ENCODE measurements around the gene HIBADH. TPM values are rescaled to one million over a fixed set of nuclear protein-coding genes. Genes with fewer than 3 reads are reported as not detected.
A peak's percentile ranks its signal among the peaks of the same experiment; 100 is the strongest.
"Not testable (repeated sequence)": the region's sequence is repeated elsewhere in the genome, so short reads cannot be mapped to it uniquely, and the experiment has no call there.

Gene HIBADH
- total and polyA plus RNA-seq, 2 donors: 25.0 to 33.1 TPM

DNA sequence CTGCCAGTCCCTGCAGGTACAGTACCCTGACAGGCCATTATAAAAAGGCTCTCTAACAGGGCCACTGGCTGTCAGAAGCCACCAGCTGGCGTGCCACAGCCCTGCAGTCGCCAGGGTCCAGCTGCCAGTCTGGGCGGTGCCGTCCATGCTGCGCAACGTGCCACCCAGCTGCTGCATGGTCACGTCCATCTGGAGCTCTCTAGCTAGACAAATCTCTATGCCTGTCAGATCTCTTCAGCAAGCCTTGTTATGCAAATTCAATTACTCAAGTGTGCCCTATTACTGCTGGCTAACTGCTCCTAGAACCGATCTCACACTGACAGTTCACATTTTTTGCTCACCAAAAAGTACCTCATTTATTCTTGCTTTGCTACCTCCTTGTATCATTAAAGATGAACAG, 75.9 kb downstream of the HIBADH start:
- Histone ChIP-seq H3K9me3 (ENCODE audit: control insufficient read depth in 2 of 2, insufficient read depth in 1 of 2, low read length in 1 of 2) (no peaks in the 10 kb centered on the region), H3K27me3 (ENCODE audit: control insufficient read depth in 2 of 2, insufficient read depth in 1 of 2, low read length in 1 of 2) (no peaks in the 10 kb centered on the region), H3K27ac (ENCODE audit: low read depth in 1 of 2, low read length in 1 of 2) (no peak overlapping the region), H3K4me1 (ENCODE audit: control insufficient read depth in 2 of 2, insufficient read depth in 2 of 2, low read length in 2 of 2) (no peaks in the 10 kb centered on the region), H3K36me3 (ENCODE audit: control insufficient read depth in 2 of 2, insufficient read depth in 2 of 2, low read length in 1 of 2) (no peaks in the 10 kb centered on the region), H3K4me3 (ENCODE audit: low read length in 2 of 2) (no peak overlapping the region)
- DNase-seq (ENCODE audit: low read depth in 6 of 9, low spot score in 9 of 9): no peak
- 98% methylated on average over 8 of the region's 8 CpGs for WGBS

DNA sequence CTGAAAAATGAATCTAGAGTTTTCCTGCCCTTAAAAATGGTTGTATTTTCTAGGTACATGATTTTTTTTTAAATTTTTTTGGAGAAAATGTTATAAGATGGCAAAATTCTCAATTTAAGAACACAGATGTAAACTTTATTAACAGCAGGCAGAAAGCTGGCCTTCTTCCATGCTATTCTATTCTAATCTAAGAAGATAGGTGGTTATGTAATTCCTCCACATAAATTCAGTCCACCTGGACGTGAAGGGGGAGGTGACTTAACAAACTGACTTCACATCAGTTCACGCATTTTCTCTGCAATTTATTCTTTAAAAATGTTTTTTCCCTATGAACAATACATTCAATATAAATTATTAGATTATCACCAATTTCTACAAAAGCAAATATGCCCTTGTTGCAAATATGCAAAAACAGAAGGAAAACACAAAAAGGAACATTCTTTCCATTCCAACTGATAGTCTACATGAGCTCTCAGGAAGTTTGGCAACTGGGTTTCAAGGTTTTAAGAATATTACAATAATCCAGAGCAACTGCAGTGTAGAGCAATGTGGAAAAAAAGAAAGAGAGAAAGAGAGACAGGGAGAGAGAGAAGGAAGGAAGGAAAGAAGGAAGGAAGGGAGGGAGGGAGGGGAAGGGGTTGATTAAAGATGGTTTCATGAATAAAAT, 76.8 kb downstream of the HIBADH start:
- 45% methylated on average over 2 of the region's 2 CpGs for WGBS
- Histone ChIP-seq H3K27me3 (ENCODE audit: control insufficient read depth in 2 of 2, insufficient read depth in 1 of 2, low read length in 1 of 2) (no peaks in the 10 kb centered on the region), H3K4me3 (ENCODE audit: low read length in 2 of 2) (no peak overlapping the region), H3K4me1 (ENCODE audit: control insufficient read depth in 2 of 2, insufficient read depth in 2 of 2, low read length in 2 of 2) (no peaks in the 10 kb centered on the region), H3K27ac (ENCODE audit: low read depth in 1 of 2, low read length in 1 of 2) (no peak overlapping the region), H3K36me3 (ENCODE audit: control insufficient read depth in 2 of 2, insufficient read depth in 2 of 2, low read length in 1 of 2) (no peaks in the 10 kb centered on the region), H3K9me3 (ENCODE audit: control insufficient read depth in 2 of 2, insufficient read depth in 1 of 2, low read length in 1 of 2) (no peaks in the 10 kb centered on the region)
- no peak for DNase-seq (ENCODE audit: low read depth in 6 of 9, low spot score in 9 of 9)

DNA sequence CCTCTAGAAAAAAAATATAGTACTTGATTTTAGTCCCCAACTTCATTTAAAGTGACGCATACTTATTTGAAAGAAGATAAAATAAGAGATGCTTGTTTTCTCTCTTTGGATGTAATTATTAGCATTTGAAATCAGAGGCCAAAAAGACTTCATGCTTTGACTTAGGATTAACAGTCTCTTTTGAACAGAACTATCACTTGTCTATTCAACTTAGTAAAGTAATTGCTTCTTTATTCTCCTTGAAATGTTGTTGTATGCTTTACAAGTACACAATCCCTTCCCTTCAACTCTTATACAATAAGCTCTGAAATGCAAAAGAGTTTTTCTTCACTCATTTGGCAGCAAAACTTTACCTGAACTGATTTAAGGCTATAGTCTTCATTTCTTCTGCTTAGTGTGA, 80.8 kb downstream of the HIBADH start:
- Histone ChIP-seq H3K4me3 (ENCODE audit: low read length in 2 of 2) (no peak overlapping the region), H3K9me3 (ENCODE audit: control insufficient read depth in 2 of 2, insufficient read depth in 1 of 2, low read length in 1 of 2) (no peaks in the 10 kb centered on the region), H3K27me3 (ENCODE audit: control insufficient read depth in 2 of 2, insufficient read depth in 1 of 2, low read length in 1 of 2) (no peaks in the 10 kb centered on the region), H3K27ac (ENCODE audit: low read depth in 1 of 2, low read length in 1 of 2) (no peak overlapping the region), H3K4me1 (ENCODE audit: control insufficient read depth in 2 of 2, insufficient read depth in 2 of 2, low read length in 2 of 2) (no peaks in the 10 kb centered on the region), H3K36me3 (ENCODE audit: control insufficient read depth in 2 of 2, insufficient read depth in 2 of 2, low read length in 1 of 2) (no peaks in the 10 kb centered on the region)
- no peak for DNase-seq (ENCODE audit: low read depth in 6 of 9, low spot score in 9 of 9)
- WGBS: 100% methylated on average over 1 of the region's 1 CpG

DNA sequence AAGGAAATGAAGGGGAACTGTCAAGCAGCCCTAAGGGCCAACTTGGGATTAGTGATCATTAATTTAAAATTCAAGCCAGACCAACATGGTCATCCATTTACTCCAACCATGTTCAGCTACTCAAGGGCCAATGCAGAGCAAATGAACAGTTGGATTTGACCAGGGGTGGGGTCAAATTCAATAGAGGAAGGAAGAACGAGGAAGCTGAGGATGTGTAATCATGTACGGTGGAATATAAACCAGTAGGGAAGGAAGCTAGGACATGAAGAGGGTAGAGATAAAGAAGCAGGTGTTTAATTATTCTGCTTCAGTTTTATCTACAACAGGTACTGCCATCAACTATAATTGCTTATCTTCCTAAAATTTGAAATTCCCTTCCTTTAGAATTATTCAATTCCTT, 81.6 kb downstream of the HIBADH start:
- no peaks in the 10 kb centered on the region for H3K27me3 ChIP-seq (ENCODE audit: control insufficient read depth in 2 of 2, insufficient read depth in 1 of 2, low read length in 1 of 2)
- H3K36me3 ChIP-seq (ENCODE audit: control insufficient read depth in 2 of 2, insufficient read depth in 2 of 2, low read length in 1 of 2): no peaks in the 10 kb centered on the region
- H3K9me3 ChIP-seq (ENCODE audit: control insufficient read depth in 2 of 2, insufficient read depth in 1 of 2, low read length in 1 of 2): no peaks in the 10 kb centered on the region
- no peak overlapping the region for H3K27ac ChIP-seq (ENCODE audit: low read depth in 1 of 2, low read length in 1 of 2)
- no peak for DNase-seq (ENCODE audit: low read depth in 6 of 9, low spot score in 9 of 9)
- H3K4me3 ChIP-seq (ENCODE audit: low read length in 2 of 2): no peak overlapping the region
- H3K4me1 ChIP-seq (ENCODE audit: control insufficient read depth in 2 of 2, insufficient read depth in 2 of 2, low read length in 2 of 2): no peaks in the 10 kb centered on the region
- 86% methylated on average over 2 of the region's 2 CpGs for WGBS

DNA sequence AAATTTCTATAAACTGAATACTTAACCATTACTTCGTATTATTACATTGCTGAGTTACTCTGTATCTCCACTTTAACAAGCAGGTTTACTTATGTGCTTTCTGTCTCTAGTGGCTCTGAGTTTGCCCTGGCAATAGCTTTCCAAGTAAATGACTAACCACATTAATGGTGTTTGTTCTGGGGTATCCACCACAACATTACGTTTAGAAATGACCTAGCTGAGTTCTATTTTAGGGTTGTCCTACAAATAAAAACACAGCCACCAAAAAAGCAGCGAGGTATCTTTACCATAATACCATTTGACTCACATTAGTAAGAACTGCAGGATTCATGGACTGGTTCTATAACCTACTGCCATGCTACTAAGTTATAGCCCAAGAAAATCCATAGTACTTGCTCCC, 83.1 kb downstream of the HIBADH start:
- H3K36me3 ChIP-seq (ENCODE audit: control insufficient read depth in 2 of 2, insufficient read depth in 2 of 2, low read length in 1 of 2): no peaks in the 10 kb centered on the region
- 92% methylated on average over 3 of the region's 3 CpGs for WGBS
- DNase-seq (ENCODE audit: low read depth in 6 of 9, low spot score in 9 of 9): no peak

DNA sequence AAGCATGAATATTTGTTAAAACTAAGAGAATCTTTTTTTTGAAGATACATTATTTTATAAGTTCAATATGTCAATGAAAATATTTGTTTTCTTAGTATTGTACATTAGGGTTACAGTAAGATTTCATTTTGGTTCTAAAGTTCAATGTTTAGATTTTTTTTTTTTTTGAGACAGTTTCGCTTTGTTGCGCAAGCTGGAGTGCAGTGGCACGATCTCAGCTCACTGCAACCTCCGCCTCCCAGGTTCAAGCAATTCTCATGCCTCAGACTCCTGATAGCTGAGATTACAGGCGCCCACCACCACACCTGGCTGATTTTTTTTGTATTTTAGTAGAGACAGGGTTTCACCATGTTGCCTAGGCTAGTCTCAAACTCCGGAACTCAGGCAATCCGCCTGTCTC, 84.5 kb downstream of the HIBADH start:
- H3K27me3 ChIP-seq (ENCODE audit: control insufficient read depth in 2 of 2, insufficient read depth in 1 of 2, low read length in 1 of 2); H3K9me3 ChIP-seq (ENCODE audit: control insufficient read depth in 2 of 2, insufficient read depth in 1 of 2, low read length in 1 of 2); H3K4me3 ChIP-seq (ENCODE audit: low read length in 2 of 2); H3K36me3 ChIP-seq (ENCODE audit: control insufficient read depth in 2 of 2, insufficient read depth in 2 of 2, low read length in 1 of 2); H3K4me1 ChIP-seq (ENCODE audit: control insufficient read depth in 2 of 2, insufficient read depth in 2 of 2, low read length in 2 of 2); DNase-seq (ENCODE audit: low read depth in 6 of 9, low spot score in 9 of 9); H3K27ac ChIP-seq (ENCODE audit: low read depth in 1 of 2, low read length in 1 of 2): not testable (repeated sequence)
- 97% methylated on average over 7 of the region's 7 CpGs for WGBS

More for the DNA sequence above, 83.1 kb downstream of the HIBADH start:
- no peaks in the 10 kb centered on the region for H3K9me3 ChIP-seq (ENCODE audit: control insufficient read depth in 2 of 2, insufficient read depth in 1 of 2, low read length in 1 of 2)
- H3K4me3 ChIP-seq (ENCODE audit: low read length in 2 of 2): no peak overlapping the region
- H3K27me3 ChIP-seq (ENCODE audit: control insufficient read depth in 2 of 2, insufficient read depth in 1 of 2, low read length in 1 of 2): no peaks in the 10 kb centered on the region
- no peak overlapping the region for H3K27ac ChIP-seq (ENCODE audit: low read depth in 1 of 2, low read length in 1 of 2)
- H3K4me1 ChIP-seq (ENCODE audit: control insufficient read depth in 2 of 2, insufficient read depth in 2 of 2, low read length in 2 of 2): no peaks in the 10 kb centered on the region

DNA sequence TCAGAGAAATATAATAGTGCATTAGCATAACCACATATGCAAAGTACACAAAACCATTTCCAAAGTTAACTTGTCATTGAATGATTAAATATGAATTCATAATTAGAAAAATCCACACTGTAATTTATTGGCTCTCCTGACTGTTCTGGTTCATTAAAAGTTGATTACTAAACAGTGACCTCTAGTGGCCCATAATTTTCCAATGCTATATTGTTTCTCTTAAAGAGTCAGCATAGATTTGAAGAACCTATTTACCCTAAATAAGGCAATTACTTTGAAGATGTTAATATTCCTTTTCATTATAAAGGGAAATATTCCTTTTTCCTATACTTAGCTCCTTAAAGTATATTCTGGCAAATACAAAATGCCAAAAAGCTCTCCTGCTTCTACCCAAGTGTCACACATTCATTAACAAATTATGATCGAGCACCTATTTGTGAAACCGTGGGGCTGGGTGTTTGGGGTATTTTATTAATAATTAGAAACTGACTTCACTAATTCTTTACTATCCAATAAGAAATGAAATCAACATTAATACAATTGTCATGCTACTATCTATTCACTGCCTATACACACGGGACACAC, 86.2 kb downstream of the HIBADH start:
- no peak overlapping the region for H3K4me3 ChIP-seq (ENCODE audit: low read length in 2 of 2)
- H3K9me3 ChIP-seq (ENCODE audit: control insufficient read depth in 2 of 2, insufficient read depth in 1 of 2, low read length in 1 of 2): no peaks in the 10 kb centered on the region
- DNase-seq (ENCODE audit: low read depth in 6 of 9, low spot score in 9 of 9): peak in 7 of 9 donors; percentile 4 to 46 (median 15)
- no peak overlapping the region for H3K27ac ChIP-seq (ENCODE audit: low read depth in 1 of 2, low read length in 1 of 2)
- H3K36me3 ChIP-seq (ENCODE audit: control insufficient read depth in 2 of 2, insufficient read depth in 2 of 2, low read length in 1 of 2): no peaks in the 10 kb centered on the region
- no peaks in the 10 kb centered on the region for H3K4me1 ChIP-seq (ENCODE audit: control insufficient read depth in 2 of 2, insufficient read depth in 2 of 2, low read length in 2 of 2)
- H3K27me3 ChIP-seq (ENCODE audit: control insufficient read depth in 2 of 2, insufficient read depth in 1 of 2, low read length in 1 of 2): no peaks in the 10 kb centered on the region
- WGBS: 98% methylated on average over 3 of the region's 3 CpGs

DNA sequence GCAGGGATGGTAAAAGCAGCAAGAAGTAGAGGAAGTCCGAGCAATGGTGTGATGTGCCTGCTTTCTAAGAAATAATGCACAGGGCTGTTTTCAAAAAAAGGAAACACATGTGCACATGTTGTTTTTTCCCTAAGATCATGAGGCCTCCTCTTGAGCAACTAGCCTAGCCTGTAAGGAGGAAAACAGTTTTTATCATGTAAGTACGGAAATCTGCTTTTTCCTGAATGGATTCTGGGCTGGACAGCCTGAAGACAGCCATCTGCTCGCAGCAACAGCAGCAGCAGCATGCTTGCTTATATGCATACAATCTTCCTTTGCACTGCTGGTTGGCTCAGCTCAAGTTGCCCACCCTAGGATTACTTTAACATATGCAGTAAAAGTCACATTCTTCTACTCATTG, 87.1 kb downstream of the HIBADH start:
- Histone ChIP-seq H3K27me3 (ENCODE audit: control insufficient read depth in 2 of 2, insufficient read depth in 1 of 2, low read length in 1 of 2) (no peaks in the 10 kb centered on the region), H3K4me3 (ENCODE audit: low read length in 2 of 2) (no peak overlapping the region), H3K4me1 (ENCODE audit: control insufficient read depth in 2 of 2, insufficient read depth in 2 of 2, low read length in 2 of 2) (no peaks in the 10 kb centered on the region), H3K36me3 (ENCODE audit: control insufficient read depth in 2 of 2, insufficient read depth in 2 of 2, low read length in 1 of 2) (no peaks in the 10 kb centered on the region), H3K27ac (ENCODE audit: low read depth in 1 of 2, low read length in 1 of 2) (no peak overlapping the region), H3K9me3 (ENCODE audit: control insufficient read depth in 2 of 2, insufficient read depth in 1 of 2, low read length in 1 of 2) (no peaks in the 10 kb centered on the region)
- WGBS: 91% methylated on average over 3 of the region's 3 CpGs
- no peak for DNase-seq (ENCODE audit: low read depth in 6 of 9, low spot score in 9 of 9)

DNA sequence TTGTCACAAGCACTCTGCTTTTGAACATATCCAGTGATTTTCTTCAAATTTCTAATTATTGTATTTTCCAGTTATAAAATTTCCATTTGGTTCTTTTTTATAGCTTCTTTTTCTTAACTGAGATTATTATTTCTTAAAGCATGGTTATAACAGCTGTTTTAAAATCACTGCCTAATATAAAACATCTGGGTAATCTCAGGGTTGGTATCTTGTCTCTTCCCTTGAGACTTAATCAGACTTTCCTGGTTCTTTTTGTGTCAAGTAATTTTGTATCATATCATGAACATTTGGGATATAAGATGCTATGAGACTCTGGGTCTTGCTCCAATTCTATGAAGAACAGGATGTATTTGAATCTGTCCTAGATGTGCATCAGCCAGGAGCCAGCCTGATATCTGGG, 93.6 kb downstream of the HIBADH start:
- Histone ChIP-seq H3K36me3 (ENCODE audit: control insufficient read depth in 2 of 2, insufficient read depth in 2 of 2, low read length in 1 of 2) (no peaks in the 10 kb centered on the region), H3K4me1 (ENCODE audit: control insufficient read depth in 2 of 2, insufficient read depth in 2 of 2, low read length in 2 of 2) (no peaks in the 10 kb centered on the region), H3K4me3 (ENCODE audit: low read length in 2 of 2) (no peak overlapping the region), H3K27ac (ENCODE audit: low read depth in 1 of 2, low read length in 1 of 2) (no peak overlapping the region), H3K9me3 (ENCODE audit: control insufficient read depth in 2 of 2, insufficient read depth in 1 of 2, low read length in 1 of 2) (no peaks in the 10 kb centered on the region), H3K27me3 (ENCODE audit: control insufficient read depth in 2 of 2, insufficient read depth in 1 of 2, low read length in 1 of 2) (no peaks in the 10 kb centered on the region)
- no peak for DNase-seq (ENCODE audit: low read depth in 6 of 9, low spot score in 9 of 9)

Data from thymus (tissue), 11 donors.